Spinal cord (tissue), 10 donors: ENCODE data around the gene YDJC. TPM values are rescaled to one million over a fixed set of nuclear protein-coding genes. Genes with fewer than 3 reads are reported as not detected.

Source experiments
- DNase-seq, 6 donors: peaks; one replicate each; pipeline versions ENCODE4 v3.0.0 to v3.0.0-alpha.2; 2013 to 2015; ENCODE audit warnings: low spot score in 6 of 6, low read depth in 4 of 6
- H3K27ac ChIP-seq: one replicate; pipeline ENCODE4 v1.5.1; 2013; ENCODE audit warnings: low read depth, low read length, control low read depth
- H3K27me3 ChIP-seq: one replicate; pipeline ENCODE4 v1.6.1; 2013; ENCODE audit warnings: low read length; ENCODE audit not compliant: control insufficient read depth, insufficient read depth
- H3K36me3 ChIP-seq: one replicate; pipeline ENCODE4 v1.6.1; 2013; ENCODE audit warnings: low read length; ENCODE audit not compliant: control insufficient read depth, insufficient read depth
- H3K4me1 ChIP-seq: one replicate; pipeline ENCODE4 v1.6.1; 2013; ENCODE audit warnings: low read length; ENCODE audit not compliant: control insufficient read depth, insufficient read depth
- H3K4me3 ChIP-seq: one replicate; pipeline ENCODE4 v1.5.1; 2013; ENCODE audit warnings: low read depth, low read length, control low read depth
- H3K9me3 ChIP-seq: one replicate; pipeline ENCODE4 v1.6.1; 2013; ENCODE audit warnings: low read length; ENCODE audit not compliant: control insufficient read depth, insufficient read depth
- WGBS: methylation state at CpG from one replicate; pipeline ENCODE4 v1.1.5; 2013; ENCODE audit warnings: missing lambda C conversion rate; ENCODE audit not compliant: insufficient coverage; 5-methylcytosine and 5-hydroxymethylcytosine counted together
- polyA plus RNA-seq, 2 donors: library from polyadenylated mRNA; unstranded; fragments of 120-200 nt; gene quantifications; one replicate each; pipeline ENCODE4 v1.2.1, GENCODE V29; 2013; ENCODE audit not compliant: insufficient read length in 2 of 2
- total RNA-seq, 2 donors: library from RNA; depleted of rRNA in 1 of 2; stranded (reverse); fragments of 120-200 nt in 1 of 2; fragments of >200 nt in 1 of 2; gene quantifications; one replicate each; pipeline versions ENCODE4 v1.2.3 to v1.2.4, GENCODE V29; 2013 to 2014
- donor health status: healthy.

Gene YDJC
- total and polyA plus RNA-seq, 4 donors: 5.0 to 17.6 (median 13.5) TPM

GRCh38 chr22:21633481-21633880, 3.7 kb upstream of the YDJC start:
- no peak for DNase-seq
- peaks cover 15% of the 10 kb centered on the region for H3K4me1 ChIP-seq
- H3K9me3 ChIP-seq: no peaks in the 10 kb centered on the region
- peaks cover 23% of the 10 kb centered on the region for H3K36me3 ChIP-seq
- H3K4me3 ChIP-seq: no peak overlapping the region
- H3K27me3 ChIP-seq: no peaks in the 10 kb centered on the region
- 100% methylated on average over 4 of the region's 4 CpGs for WGBS
- H3K27ac ChIP-seq: no peak overlapping the region

- no peaks in the 10 kb centered on the region for H3K9me3 ChIP-seq
- H3K4me3 ChIP-seq: no peak overlapping the region
- H3K27ac ChIP-seq: no peak overlapping the region
- H3K36me3 ChIP-seq: peaks cover 28% of the 10 kb centered on the region
- no peaks in the 10 kb centered on the region for H3K27me3 ChIP-seq
- peaks cover 21% of the 10 kb centered on the region for H3K4me1 ChIP-seq
- DNase-seq: no peak
- 95% methylated on average over 18 of the region's 18 CpGs for WGBS
These were observed 3.1 kb upstream of the YDJC start for GRCh38 chr22:21632931-21633330.

- 77% methylated on average over 27 of the region's 27 CpGs for WGBS
- peaks cover 32% of the 10 kb centered on the region for H3K36me3 ChIP-seq
- no peak for DNase-seq
- no peak within 1 kb of the TSS for H3K27ac ChIP-seq
- peaks cover 22% of the 10 kb centered on the region for H3K4me1 ChIP-seq
- no peaks in the 10 kb centered on the region for H3K9me3 ChIP-seq
- H3K4me3 ChIP-seq: no peak within 1 kb of the TSS
- H3K27me3 ChIP-seq: no peaks in the 10 kb centered on the region
These were observed 2.5 kb upstream of the YDJC start, which contains the start of gene CCDC116 for GRCh38 chr22:21632237-21632895. Gene CCDC116 (plus strand): TSS chr22:21632760. CDS start chr22:21633182, 422 bp downstream.

- no peaks in the 10 kb centered on the region for H3K27me3 ChIP-seq
- H3K27ac ChIP-seq: no peak overlapping the region
- H3K9me3 ChIP-seq: no peaks in the 10 kb centered on the region
- WGBS: 97% methylated on average over 4 of the region's 4 CpGs
- no peak overlapping the region for H3K4me3 ChIP-seq
- H3K36me3 ChIP-seq: peaks cover 31% of the 10 kb centered on the region
- no peak for DNase-seq
- peaks cover 25% of the 10 kb centered on the region for H3K4me1 ChIP-seq
These were observed 1.2 kb upstream of the YDJC start for GRCh38 chr22:21631025-21631424.

DNA sequence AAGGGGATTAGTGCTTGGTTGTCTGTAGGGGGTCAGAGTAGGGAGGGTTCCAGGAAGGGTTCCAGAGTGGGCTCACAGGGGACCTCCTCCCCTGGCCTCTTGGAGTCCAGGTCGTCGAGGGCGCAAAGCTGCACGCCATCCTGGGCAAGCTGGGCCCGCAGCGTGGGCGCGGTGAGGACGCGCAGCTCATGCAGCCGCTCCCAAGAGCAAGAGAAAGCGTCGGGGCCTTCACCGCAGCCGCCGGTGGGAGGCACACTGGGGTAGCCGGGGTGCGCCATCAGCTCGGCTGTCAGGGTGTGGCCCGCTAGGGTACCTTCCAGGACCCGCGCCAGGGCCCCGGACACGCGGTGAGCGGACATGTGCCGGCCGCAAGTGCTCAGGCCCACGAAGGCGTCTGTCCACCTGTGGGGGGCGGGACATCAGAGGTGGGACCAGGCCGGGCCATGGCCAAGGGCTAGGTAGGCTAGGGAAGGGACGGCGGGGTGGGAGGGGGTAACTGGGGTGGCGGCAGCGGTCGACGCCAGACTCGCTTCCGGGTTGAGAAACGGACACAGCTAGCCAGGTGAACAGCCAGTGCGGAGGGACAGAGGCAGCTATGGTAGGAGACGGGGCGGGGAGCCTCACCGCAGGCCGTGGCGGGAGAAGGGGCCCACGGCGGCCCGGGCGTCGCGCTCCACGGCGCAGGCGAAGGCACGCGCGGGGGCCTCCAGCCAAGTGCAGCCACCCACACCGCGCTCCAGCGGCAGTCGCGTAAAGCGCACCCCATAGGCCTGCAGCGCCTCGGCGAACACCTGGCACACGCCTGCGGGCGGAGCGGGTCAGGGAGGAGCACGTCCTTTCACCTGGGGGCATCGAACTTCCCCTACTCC, 1.2 kb downstream of the YDJC start:
- Histone ChIP-seq H3K36me3 (peaks cover 26% of the 10 kb centered on the region), H3K27ac (no peak overlapping the region), H3K4me3 (peak overlapping the region; percentile 67), H3K9me3 (no peaks in the 10 kb centered on the region), H3K27me3 (no peaks in the 10 kb centered on the region), H3K4me1 (peaks cover 36% of the 10 kb centered on the region)
- 64% methylated on average over 73 of the region's 74 CpGs for WGBS
- no peak for DNase-seq

GRCh38 chr22:21626735-21627469, 2.9 kb downstream of the YDJC start:
- Histone ChIP-seq H3K27ac (no peak overlapping the region), H3K9me3 (no peaks in the 10 kb centered on the region), H3K27me3 (no peaks in the 10 kb centered on the region), H3K36me3 (peaks cover 35% of the 10 kb centered on the region), H3K4me1 (peaks cover 53% of the 10 kb centered on the region), H3K4me3 (no peak overlapping the region)
- peak in 1 of 6 donors; percentile 59 for DNase-seq
- WGBS: 80% methylated on average over 7 of the region's 11 CpGs

DNA sequence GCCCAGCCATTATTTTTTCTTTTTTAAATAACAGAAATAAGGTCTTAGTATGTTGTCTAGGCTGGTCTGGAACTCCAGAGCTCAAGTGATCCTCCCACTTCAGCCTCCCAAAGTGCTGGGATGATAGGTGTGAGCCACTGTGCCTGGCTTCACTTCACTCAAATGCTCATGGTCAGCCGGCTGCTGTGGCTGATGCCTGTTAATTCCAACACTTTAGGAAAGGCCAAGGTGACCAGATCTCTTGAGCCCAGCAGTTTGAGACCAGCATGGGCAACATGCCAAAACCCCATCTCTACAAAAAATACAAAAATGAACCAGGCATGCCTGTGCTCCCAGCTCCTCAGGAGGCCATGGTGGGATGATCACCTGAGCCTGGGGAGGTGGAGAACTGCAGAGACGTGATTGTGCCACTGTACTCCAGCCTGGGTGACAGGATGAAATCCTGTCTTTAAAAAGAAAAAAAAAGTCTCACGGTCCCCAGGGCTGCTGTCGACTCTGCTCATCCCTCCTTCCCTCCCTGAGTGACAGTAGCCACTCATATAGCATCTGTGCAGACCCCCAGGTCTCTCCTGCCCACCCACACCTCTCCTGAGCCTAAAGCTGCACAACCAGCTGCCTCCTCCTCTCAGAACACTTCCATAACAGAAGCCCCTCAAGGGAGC, 3.6 kb downstream of the YDJC start:
- H3K4me3 ChIP-seq: no peak overlapping the region
- no peak overlapping the region for H3K27ac ChIP-seq
- no peaks in the 10 kb centered on the region for H3K9me3 ChIP-seq
- no peaks in the 10 kb centered on the region for H3K27me3 ChIP-seq
- H3K36me3 ChIP-seq: peaks cover 35% of the 10 kb centered on the region
- H3K4me1 ChIP-seq: peaks cover 56% of the 10 kb centered on the region
- WGBS: 80% methylated on average over 4 of the region's 4 CpGs
- no peak for DNase-seq

DNA sequence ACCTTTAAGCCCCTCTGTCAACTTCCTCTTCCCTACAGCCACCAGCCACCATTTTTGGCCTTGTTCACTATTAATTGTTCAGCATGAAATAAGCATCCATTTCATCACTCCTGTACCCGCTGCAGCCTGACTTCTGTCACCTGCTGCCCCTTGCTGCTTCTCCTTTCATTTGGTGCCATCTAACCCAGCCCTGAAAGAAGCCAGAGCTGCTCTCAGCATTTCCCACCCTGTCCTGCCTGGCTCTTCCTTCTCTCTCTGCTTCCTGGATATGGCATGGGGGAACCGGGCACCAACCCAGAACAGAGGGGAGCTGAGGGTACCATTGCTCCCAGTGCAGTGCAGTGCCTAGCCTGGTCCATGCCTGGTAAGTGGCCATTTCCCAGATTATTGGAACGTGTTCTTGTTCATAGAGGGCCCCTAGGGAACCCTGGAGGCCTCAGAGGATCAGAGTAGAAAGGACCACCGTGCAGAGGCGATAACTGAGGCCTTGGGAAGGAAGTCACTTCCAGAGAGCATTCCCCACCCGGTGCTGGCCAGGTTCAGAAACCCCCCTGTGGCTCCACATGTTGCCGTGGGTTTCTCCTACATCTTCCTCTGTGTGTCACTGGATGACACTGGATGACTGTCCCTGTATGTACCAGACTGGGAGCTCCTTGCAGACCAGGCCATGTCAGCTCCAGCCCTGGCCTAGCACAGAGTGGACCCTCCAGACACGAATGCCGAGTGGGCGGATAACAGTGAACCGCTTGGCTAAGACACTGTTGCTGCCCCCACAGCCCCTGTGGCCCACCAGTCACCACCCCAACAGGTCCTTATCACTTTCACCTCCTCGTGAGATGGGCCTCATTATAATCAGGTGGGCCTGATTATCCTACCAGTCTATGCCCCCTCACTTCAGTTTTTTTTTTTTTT, 4.7 kb downstream of the YDJC start:
- DNase-seq: no peak
- 81% methylated on average over 11 of the region's 12 CpGs for WGBS
- Histone ChIP-seq H3K4me1 (peaks cover 63% of the 10 kb centered on the region), H3K27ac (no peak overlapping the region), H3K36me3 (peaks cover 42% of the 10 kb centered on the region), H3K4me3 (no peak overlapping the region), H3K27me3 (no peaks in the 10 kb centered on the region), H3K9me3 (no peaks in the 10 kb centered on the region)
